RPMI8226 (cell line): ENCODE data around the gene ISG20.

Experiments
- DNase-seq: peaks from one replicate; pipeline ENCODE4 v3.0.0-alpha.2; 2015

The ISG20 gene

DNA sequence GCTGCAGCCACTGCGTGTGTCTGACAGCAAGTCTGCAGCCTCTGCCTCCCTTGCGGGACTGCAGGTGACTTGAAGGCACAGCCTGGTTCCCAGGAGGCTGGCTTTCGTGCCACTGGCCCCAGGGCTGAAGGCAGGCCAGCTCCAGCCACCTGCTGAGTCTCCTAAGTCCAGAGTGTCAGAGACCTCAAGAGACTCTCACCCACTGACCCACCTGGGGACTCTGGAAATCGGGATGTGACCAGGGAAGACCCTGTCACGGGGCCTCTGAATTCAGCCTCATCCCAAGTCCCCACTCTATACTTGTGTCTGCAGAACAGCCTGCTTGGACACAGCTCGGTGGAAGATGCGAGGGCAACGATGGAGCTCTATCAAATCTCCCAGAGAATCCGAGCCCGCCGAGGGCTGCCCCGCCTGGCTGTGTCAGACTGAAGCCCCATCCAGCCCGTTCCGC is 16.3 kb downstream of the ISG20 start:
- no peak for DNase-seq

DNA sequence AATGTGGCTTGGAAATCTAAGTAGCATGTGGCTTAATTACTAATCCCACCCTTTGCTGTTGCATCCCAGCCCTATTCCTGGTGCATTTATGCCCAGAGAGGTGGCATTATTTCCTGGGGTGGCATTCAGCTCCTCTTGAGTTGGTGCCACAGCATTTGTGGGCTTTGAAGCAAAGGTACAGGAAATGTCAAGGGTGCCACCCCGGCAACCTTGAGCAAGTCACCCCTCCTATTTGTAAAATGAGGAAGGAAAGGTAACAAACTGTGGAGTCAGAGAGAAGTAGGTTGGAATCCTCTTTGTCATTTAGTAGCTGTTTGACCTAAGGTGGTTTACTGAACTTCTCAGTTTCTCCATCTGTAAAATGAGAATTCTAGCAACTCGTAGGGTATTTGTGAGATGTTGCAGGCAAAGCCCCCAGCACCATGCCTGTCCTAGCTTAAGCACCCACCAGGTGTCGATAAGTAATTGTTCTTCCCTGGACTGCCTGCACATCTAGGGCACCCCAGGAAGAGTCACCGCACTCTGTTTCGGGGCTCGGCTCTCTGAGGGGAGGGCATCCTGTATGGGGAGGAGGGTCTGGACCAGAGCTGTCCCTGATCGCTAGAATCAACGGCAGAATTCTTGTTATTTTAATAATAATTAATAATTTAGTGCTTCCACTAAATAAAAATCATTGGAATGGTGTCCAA is 17.1 kb downstream of the ISG20 start:
- DNase-seq: no peak

DNA sequence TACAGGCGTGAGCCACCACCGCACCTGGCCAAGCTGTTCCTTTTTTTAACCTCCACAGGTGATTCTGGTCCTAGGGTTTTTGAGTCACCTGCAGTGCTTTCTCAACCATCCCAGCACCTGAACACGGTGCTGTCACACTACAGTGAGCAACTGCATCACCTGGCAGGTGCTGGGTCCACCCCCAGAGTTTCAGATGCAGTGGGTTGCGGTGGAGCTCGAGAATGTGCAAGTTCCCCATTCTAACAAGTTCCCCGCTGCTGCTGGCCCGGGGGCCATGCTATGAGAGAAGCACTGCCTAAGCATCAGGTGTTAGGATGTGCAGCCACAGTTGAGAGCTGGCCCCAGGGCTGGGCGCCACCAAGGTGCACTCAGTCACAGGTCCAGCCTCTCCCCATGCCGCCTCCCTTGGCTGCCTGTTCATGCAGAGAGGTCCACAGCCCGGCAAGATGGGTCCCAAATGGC is 18.0 kb downstream of the ISG20 start:
- DNase-seq: peak; percentile 94

DNA sequence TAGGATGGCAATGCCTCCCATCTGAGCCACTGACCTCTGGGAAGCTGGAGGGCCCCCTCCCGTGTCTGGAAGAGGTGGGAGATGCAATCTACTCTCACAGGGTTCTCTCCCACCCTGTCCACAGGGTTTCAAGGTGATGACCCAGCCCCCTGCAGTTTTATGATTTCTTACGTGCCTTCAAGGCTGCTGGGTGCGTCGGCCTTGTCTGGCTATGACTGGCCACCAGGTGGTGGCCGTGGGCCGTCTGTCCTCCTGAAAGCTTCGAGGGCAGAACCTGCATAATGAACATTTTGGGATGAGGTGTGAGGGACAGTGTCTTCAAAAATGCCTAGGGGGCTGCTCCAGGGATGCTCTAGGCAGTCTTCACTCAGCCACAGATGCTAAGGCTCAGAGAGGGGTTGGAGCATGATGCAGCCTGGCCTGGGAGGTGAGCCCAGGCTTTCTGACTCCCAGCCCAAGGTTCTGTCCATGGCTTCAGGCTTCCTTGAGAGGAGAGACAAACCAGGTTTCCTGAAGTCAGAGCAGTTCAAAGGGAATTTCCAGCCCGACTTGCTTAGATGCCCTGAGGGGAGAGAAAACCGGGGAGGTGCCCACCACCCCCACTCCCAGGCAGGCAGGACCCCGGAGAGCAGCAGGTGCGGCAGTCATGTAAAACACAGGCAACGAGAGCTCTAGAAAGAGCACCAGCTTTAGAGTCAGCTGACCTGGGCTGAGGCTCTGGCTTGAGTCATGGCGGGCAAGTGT is 18.7 kb downstream of the ISG20 start:
- DNase-seq: peak; percentile 68

DNA sequence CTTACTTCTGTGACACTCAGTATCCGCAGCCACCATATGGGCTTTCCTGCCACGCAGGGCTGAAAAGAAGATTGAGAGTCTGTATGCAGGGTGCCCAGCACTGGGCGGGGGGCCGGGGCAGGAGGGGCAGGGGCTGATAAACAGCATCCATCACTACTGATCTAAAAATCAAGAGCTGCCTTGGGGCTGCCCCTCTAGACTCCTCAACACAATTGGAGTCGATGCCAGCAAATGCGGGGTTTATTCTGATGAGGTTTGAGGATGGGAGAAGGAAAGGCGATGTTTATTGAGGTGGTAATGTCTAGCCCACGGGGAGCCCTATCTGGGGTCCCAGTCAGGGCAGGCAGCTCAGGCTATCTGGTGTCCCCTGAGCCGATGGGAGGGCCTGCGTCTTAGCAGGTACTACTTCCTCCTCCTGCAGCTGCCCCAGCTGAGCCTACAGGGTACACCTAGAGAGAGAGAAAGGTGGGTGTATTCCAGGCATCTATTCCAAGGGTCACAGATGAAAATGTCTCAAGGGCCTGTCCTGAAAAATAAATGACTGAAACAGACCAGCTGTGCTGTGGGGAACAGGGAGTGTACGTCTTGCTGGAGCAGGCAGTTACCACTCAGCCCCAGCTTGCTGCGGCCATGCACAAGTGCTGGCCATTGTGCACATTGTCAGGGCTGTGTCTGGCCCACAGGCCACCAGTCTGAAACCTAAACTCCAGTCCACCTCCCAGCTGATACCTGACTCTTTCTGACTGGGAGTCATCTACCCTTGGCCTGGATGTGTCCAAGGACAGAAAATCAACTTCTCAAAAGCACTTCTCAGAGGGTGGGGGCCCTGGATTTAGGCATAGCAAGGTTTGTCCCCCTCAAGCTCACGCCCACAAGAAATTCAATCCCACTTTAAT is 19.5 kb downstream of the ISG20 start:
- DNase-seq: no peak

DNA sequence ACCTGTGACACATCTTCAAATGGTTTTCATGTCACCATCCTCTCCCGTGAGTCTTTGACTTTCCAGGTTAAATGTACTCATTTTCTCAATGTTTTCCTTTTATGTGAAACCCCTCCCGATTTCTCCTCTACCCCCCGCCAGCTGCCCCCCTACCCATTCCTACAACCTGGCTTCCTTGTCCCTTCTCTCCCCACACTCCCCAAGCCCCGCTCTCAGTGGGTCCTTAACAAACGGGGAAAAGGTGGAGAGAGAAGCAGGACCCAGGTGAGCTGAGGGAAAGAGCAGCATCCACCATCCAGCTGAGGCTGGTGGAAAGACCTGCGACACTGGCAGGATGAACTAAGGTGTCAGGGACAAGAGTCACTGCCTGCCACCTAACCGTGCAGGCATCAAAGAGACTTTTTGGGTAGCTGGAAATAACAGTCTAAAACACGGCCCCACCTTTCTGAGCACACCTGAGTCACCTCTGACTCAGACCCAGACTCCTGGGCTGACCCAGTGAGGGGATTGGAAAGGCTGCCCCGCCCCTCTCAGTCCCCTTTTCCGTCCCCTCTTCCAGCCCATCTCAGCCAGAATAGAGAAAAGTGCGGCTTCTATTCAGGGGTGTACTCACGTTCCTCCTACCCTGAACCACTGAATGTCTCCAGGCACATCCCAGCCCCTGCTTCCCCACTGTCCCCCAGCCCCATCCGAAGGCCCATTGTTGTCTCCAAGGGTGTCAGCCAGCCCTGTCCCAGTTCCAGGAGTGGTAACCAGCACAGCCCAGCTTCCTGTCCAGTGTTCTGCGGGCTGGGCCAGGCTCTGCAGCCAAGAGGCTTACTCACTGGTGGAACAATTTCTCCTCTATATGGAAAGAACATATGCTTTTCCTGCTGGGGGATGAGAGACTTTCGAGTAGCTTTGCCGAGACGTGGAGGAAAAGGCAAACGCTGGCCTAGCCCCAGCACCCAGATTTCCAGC is 20.4 kb downstream of the ISG20 start:
- no peak for DNase-seq

DNA sequence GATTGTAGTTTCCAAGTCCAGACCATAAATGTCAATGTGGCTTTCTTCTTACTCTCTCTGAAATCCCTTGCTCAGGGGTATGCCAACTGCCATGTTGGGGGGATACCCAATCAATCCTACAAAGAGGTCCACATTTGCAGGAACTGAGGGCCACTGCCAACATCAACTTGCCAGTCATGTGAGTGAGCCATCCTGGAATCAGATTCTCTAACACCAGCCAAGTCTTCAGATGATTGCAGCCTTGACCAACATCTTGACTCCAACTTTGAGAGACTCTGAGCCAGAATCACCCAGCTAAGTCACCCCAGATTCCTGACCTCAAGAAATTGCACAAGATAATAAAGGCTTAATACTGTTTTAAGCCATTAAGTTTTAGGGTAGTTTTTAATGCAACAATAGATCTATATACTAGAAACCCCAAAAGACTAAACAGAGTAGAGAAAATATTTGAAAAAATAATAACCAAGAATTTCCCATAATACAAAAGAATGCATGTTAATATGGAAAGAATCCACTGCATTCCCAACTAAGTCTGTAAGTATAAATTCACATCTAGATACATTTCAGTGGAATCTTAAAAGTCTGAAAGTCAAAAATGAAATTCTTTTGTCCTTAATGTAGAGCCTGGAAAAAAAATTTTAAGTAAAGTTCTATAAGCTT is 22.4 kb downstream of the ISG20 start:
- DNase-seq: no peak

DNA sequence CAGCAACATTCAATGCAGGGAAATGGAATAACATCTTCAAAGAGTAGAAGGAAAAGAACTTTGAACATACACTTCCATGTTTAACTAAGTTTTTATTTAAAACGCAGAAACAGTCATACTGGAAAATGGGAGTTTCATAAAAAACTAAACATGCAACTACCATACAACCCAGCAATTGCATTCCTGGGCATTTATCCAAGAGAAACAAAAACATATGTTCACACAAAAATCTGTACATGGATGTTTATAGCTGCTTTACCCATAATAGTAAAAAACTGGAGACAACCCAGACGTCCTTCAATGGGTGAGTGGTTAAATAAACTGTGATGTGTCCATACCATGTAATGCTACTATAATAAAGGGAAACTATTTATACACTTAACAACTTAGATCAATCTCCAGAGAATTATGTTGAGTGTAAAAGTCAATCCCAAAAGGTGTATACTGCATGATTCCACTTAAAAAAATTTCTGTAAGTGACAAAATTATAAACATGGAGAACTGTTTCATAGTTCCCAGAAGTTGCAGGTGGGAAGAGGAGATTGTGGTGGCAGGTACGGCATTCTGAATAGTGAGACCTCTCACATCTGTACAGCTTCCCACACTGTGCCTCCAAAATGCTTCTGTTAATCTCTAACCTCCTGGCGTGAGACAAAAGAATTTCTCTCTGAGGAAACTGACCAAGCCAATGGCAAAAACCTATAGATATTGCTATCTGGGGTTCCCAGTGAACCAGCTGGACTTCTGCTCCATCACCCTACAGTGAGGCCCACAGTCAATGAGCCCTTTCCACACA is 23.1 kb downstream of the ISG20 start:
- DNase-seq: no peak

DNA sequence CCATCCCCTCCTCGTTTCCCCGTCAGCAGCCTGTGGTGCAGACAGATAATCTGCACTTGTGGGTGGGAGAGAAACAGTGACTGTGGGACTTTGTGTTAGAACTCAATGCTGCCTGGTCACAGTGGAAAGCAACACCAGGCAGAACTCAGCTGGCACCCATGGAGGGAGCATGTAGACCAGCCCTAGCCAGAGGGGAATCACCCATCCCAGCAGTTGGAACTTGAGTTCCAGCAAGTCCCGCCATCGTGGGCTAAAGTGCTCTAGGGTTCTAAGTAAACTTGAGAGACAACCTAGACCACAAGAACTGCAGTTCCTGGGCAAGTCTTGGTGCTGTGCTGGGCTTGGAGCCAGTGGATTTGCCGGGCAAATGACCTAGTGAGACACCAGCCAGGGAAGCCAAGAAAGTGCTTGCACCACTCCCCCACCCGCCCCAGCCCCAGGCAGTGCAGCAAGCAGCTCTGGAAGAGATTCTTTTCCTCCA is 24.4 kb downstream of the ISG20 start:
- DNase-seq: no peak

DNA sequence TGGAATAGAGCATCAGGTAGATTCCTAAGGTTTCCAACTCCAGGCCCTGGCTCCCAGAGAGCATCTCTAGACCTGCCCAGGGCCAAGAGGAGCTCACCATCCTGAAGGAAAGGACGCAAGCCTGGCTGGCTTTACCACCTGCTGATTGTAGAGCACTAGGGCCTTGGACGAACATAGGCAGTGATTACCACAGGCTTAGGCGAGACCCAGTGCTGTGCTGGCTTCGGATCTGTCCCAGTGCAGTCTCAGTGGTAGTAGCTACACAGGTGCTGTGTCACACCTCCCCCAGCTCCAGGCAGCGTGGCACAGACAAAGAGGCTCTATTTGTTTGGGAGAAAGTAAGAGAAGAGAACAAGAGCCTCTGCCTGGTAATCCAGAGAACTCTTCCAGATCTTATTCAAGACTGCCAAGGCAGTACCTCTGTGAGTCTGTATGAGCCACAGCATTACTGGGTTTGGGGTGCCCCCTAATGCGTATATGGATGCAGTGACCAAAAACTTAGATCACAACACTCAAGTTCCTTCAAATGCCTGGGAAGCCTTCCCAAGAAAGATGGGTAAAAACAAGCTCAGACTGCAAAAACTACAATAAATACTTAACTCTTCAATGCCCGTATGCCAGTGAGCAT is 25.4 kb downstream of the ISG20 start:
- peak; percentile 46 for DNase-seq

DNA sequence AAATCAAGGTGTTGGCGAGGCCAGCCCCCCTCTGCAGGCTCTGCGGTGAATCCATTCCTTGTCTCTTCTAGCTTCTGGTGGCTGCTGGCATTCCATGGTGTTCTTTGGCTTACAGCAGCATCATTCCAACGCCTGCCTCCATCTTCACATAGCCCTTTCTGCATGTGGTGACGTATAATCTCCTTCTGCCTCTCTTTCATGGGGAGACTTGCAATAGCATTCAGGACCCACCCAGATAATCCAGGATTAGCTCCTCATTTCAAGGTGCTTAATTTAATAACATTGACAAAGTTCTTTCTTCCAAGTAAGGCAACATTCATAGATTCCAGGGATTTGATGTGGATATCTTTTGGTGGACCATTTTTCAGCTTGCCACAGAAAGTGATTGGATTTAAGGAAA is 35.8 kb downstream of the ISG20 start:
- no peak for DNase-seq

DNA sequence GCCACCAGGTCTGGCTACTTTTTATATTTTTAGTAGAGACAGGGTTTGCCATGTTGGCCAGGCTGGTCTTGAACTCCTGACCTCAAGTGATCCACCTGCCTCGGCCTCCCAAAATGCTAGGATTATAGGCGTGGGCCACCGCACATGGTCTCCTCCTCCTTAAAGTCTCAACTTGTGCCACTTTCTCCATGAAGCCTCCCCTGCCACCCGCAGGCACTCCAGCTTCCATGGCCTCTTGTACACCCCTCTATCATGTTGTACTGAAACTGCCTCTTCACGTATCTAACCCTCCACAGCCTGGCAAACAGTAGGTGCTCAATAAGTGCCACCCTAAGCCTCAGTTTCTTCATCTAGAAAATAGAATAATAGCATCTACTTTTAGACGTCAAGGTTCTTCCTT is 39.9 kb downstream of the ISG20 start:
- DNase-seq: no peak

DNA sequence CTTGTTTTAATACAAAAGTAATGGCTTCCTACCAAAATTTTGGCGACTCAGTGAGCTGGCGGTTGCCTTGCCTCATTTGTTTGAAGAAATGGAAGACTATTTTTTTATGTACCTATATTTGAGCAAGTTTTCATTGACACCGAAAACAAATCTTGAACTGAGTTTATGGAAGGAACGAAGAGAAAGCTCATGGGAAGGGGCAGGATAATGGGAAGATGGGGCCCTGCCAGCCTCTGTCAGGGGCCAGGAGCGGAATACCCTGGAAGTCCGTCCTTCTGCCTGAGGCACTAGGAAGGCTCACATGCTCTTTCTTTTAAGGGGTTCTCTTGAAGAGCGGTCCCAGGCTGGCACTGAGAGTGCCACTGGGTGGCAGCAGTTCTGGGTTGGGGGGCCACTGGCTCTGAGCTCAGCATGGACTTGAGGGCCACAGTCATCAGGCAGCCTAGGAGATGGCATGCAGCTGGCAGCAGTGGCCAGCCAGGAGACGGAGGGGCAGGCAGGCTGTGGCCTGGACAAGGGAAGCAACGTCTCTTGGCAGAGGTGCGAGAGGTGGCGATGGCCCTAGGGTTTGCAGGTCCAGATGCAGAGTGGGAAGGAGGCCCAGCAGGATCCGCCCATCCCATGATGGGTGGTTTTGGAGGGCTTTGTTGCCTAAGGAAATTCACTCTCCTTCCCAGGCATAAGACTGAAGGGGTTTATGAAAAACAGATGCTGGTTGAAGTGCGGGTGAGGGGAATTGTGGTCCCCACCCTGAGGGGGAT is 41.6 kb downstream of the ISG20 start:
- no peak for DNase-seq

DNA sequence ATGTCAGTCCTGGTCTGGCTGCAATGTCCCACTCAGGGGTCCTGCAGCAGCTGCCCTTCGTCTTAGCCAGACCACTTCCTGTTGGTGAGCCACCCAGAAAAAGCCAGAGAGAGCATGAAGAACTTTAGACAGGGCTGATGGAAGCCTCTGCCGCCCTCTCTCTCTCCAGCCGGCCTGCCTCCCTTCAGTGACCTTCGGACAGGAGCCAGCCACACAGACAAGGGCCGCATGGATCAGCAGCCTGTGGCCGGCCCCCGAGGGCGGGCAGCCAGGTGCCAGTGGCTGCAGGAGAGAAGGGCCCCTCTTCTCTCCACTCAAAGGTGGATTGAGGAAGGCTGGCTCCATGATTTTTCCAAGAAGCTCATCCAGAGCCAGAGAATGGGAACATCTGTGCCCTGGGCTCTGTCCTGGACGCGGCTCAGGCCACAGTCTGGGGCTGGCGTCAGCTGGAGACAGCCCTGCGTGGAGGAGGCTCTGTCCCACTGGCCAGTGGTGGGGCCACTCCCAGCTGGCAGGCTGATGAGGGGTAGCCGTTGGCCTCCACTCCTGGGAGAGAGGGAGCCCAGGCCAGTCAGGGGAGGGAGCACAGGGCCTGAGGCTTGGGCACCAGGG is 42.9 kb downstream of the ISG20 start:
- DNase-seq: no peak

DNA sequence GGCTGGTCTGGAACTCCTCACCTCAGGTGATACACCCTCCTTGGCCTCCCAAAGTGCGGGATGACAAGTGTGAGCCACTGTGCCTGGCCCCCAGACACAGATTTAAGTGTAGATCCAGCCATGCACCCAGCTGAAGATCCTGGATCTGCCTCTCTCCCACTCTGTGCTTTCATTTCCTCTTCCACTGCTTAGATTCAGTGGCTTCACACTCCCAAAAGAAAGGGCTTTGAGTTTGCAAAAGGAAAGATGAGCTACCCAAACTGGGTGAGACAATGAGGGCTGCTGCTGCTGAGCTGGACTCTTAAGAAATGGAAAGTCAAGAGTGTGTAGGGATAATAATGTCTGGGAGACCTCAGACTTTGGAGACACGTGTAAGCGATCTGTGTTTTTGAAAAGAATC is 45.5 kb downstream of the ISG20 start:
- no peak for DNase-seq

DNA sequence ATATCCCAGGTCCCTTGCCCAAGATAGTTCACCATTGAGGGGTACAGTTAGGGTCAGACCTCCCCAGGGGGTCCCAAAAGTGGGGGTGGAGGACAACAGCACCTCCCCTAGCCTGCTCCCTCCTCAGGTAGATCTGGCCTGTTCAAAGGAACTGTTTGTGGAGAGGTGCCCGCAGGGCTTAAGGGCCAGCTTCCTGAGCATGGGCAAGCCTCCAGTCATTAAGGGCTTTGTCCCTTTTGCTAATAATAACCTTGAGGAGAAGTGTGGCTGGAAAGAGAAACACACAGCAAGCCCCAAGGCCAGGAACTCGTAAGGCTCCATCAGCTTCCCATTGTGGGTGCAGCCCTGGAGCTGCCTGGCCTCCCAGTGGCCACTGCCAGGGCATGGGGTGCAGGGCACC is 47.4 kb downstream of the ISG20 start:
- DNase-seq: no peak

DNA sequence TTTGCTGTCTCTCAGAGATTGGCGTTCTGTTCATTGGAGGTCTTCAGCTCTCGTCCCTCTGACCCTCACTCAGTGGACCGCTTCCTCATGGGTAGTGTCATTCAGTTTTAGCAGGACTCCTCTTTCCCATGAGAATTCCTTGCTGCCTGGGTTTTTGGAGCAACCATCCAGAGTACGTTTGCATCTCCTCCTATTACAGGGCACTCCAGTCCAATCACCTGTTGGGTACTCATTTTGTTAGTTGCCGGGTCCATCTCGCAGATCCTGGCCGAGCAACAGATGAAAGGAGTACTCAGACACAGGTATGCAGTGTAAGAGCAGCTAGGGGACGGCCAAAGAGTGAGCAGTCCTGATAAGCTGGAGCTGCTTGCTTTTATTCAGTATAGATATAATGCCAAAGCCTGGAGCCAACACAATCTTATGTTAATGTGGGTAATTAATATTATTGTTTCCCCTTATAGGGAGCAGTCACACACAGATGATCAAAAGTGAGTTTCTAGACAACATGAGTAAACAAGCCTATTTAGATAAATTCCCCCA is 49.6 kb downstream of the ISG20 start:
- no peak for DNase-seq

DNA sequence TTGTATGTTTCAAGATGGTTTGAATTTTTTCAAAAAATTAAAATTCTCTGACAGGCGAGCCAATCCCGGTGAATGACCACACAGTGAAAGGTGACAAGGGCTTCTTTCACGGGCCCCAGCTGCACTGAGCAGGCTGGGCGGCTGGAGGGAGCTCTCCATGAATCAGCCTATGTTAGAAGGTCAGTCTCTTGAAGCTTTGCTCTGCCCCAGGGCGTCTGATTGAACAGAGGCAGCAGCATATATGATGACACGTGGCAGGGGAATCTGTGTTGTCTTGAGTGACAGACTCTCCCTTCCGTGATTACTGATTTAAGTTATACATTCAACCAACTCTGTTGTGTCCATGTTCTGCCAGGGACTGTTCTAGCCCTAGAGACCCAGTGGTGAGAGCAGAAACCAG is 51.5 kb downstream of the ISG20 start:
- DNase-seq: no peak

DNA sequence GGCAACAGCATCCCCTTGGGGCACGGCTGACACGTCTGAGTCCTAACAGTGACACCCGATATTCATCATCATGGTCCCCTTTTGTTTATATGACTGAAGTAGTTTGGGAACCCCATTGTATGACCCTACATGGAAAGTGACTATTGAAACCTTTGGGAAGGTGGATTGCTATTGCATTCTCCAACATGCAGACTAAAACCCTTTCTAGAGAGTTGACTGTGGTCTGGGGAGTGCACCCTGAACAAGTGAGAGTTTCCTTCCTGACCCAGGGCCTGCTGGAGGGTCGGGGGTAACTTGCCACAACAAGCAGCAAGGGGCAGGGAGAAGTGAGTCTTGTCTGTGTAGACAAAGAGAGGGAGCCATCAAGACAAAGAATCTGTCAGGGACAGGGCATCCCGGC is 54.4 kb downstream of the ISG20 start:
- no peak for DNase-seq
